ENCODE data around the gene STEAP3.

STEAP3 gene

GRCh38 chr2:119249311-119249710 lies 25.7 kb downstream of the STEAP3 start:
- in situ Hi-C loops (cut with HindIII; ENCODE audit: low sequenced_read_pairs) = no loop called here
- TF ChIP-seq CTCF (IDR thresholded peaks at IDR 0.05; ENCODE audit: low read depth, low read length) = no peak
- DNase-seq (ENCODE audit: low read depth, low spot score) = no peak

GRCh38 chr2:119249855-119250717 lies 26.5 kb downstream of the STEAP3 start:
- in situ Hi-C loops (cut with HindIII; ENCODE audit: low sequenced_read_pairs) = no loop called here
- no peak overlapping the region for H3K4me3 ChIP-seq (ENCODE audit: low read depth, low read length)
- TF ChIP-seq CTCF (IDR thresholded peaks at IDR 0.05; ENCODE audit: low read depth, low read length) = no peak
- DNase-seq (ENCODE audit: low read depth, low spot score) = no peak

More at GRCh38 chr2:119249311-119249710, 25.7 kb downstream of the STEAP3 start:
- H3K4me3 ChIP-seq (ENCODE audit: low read depth, low read length) = no peak overlapping the region

- no peak overlapping the region for H3K4me3 ChIP-seq (ENCODE audit: low read depth, low read length)
- in situ Hi-C loops (cut with HindIII; ENCODE audit: low sequenced_read_pairs) = no loop called here
- no peak for DNase-seq (ENCODE audit: low read depth, low spot score)
- no peak for TF ChIP-seq CTCF (IDR thresholded peaks at IDR 0.05; ENCODE audit: low read depth, low read length)
Observed at GRCh38 chr2:119250718-119251290, 27.2 kb downstream of the STEAP3 start.

GRCh38 chr2:119251652-119252051 lies 28.0 kb downstream of the STEAP3 start:
- DNase-seq (ENCODE audit: low read depth, low spot score) = no peak
- no peak for TF ChIP-seq CTCF (IDR thresholded peaks at IDR 0.05; ENCODE audit: low read depth, low read length)
- in situ Hi-C loops (cut with HindIII; ENCODE audit: low sequenced_read_pairs) = no loop called here
- H3K4me3 ChIP-seq (ENCODE audit: low read depth, low read length) = no peak overlapping the region

GRCh38 chr2:119252186-119253113 lies 28.8 kb downstream of the STEAP3 start:
- no peak overlapping the region for H3K4me3 ChIP-seq (ENCODE audit: low read depth, low read length)
- peak; percentile 99 for DNase-seq (ENCODE audit: low read depth, low spot score)
- in situ Hi-C loops (cut with HindIII; ENCODE audit: low sequenced_read_pairs) = no loop called here
- TF ChIP-seq CTCF (IDR thresholded peaks at IDR 0.05; ENCODE audit: low read depth, low read length) = no peak

GRCh38 chr2:119253114-119253702 lies 29.6 kb downstream of the STEAP3 start:
- H3K4me3 ChIP-seq (ENCODE audit: low read depth, low read length) = no peak overlapping the region
- peak; percentile 88 for DNase-seq (ENCODE audit: low read depth, low spot score)
- TF ChIP-seq CTCF (IDR thresholded peaks at IDR 0.05; ENCODE audit: low read depth, low read length) = no peak
- in situ Hi-C loops (cut with HindIII; ENCODE audit: low sequenced_read_pairs) = no loop called here

Measured in astrocyte of the spinal cord (primary cell).